ENCODE measurements around the gene GALNTL6.

The GALNTL6 gene

GRCh38 chr4:172986114-172986513, 1172.9 kb downstream of the GALNTL6 start:
- DNase-seq (ENCODE audit: low spot score), result no peak

- DNase-seq (ENCODE audit: low spot score), result no peak
Observed at GRCh38 chr4:172989984-172990820, 1177.0 kb downstream of the GALNTL6 start.

- DNase-seq (ENCODE audit: low spot score), result no peak
Observed at GRCh38 chr4:172992648-172993378, 1179.6 kb downstream of the GALNTL6 start.

GRCh38 chr4:172995161-172995560, 1182.0 kb downstream of the GALNTL6 start:
- DNase-seq (ENCODE audit: low spot score), result no peak

- DNase-seq (ENCODE audit: low spot score), result no peak
Observed at GRCh38 chr4:172995704-172996103, 1182.5 kb downstream of the GALNTL6 start.

- peak; percentile 29 for DNase-seq (ENCODE audit: low spot score)
Observed at GRCh38 chr4:172996571-172997216, 1183.5 kb downstream of the GALNTL6 start.

- no peak for DNase-seq (ENCODE audit: low spot score)
Observed at GRCh38 chr4:172997217-172997609, 1184.0 kb downstream of the GALNTL6 start.

GRCh38 chr4:172997856-172998255, 1184.7 kb downstream of the GALNTL6 start:
- DNase-seq (ENCODE audit: low spot score), result no peak

GRCh38 chr4:172998527-172999469, 1185.6 kb downstream of the GALNTL6 start:
- DNase-seq (ENCODE audit: low spot score), result peak; percentile 29

- DNase-seq (ENCODE audit: low spot score), result no peak
Observed at GRCh38 chr4:173001571-173001970, 1188.4 kb downstream of the GALNTL6 start.

- DNase-seq (ENCODE audit: low spot score), result no peak
Observed at GRCh38 chr4:173002830-173003561, 1189.8 kb downstream of the GALNTL6 start.

GRCh38 chr4:173005912-173006633, 1192.9 kb downstream of the GALNTL6 start:
- no peak for DNase-seq (ENCODE audit: low spot score)

GRCh38 chr4:173008436-173008835, 1195.2 kb downstream of the GALNTL6 start:
- no peak for DNase-seq (ENCODE audit: low spot score)

- DNase-seq (ENCODE audit: low spot score), result no peak
Observed at GRCh38 chr4:173009129-173009823, 1196.1 kb downstream of the GALNTL6 start.

- no peak for DNase-seq (ENCODE audit: low spot score)
Observed at GRCh38 chr4:173012608-173013007, 1199.4 kb downstream of the GALNTL6 start.

- DNase-seq (ENCODE audit: low spot score), result peak; percentile 15
Observed at GRCh38 chr4:173013232-173013930, 1200.2 kb downstream of the GALNTL6 start.

- peak; percentile 63 for DNase-seq (ENCODE audit: low spot score)
Observed at GRCh38 chr4:173014113-173014558, 1200.9 kb downstream of the GALNTL6 start.

GRCh38 chr4:173014836-173015235, 1201.6 kb downstream of the GALNTL6 start:
- no peak for DNase-seq (ENCODE audit: low spot score)

GRCh38 chr4:173017802-173018201, 1204.6 kb downstream of the GALNTL6 start:
- no peak for DNase-seq (ENCODE audit: low spot score)

All from hepatic stellate cell (primary cell).